DND-41 (cell line): ENCODE results near the gene APELA.

Experiments used
- ATAC-seq: fragments of 200-7000 bp; cut with Tn5 transposase; 3 replicates; pipeline ENCODE4 v1.9.1; 2021; ENCODE audit warnings: low read depth; ENCODE audit not compliant: insufficient read depth
- DNase-seq: peaks from one replicate; pipeline ENCODE4 v3.0.0-alpha.2; 2020
- H2AFZ ChIP-seq: 2 replicates; pipeline ENCODE4 v1.6.0; 2012; ENCODE audit warnings: low read depth, low read length
- H3K27ac ChIP-seq: 2 replicates; pipeline ENCODE4 v1.5.1; 2012; ENCODE audit warnings: low read length, inconsistent platforms
- H3K27me3 ChIP-seq: fragments of 200-600 bp; sonication (generic); 2 replicates; pipeline ENCODE4 v1.6.0; 2012; ENCODE audit warnings: low read length, mild to moderate bottlenecking, inconsistent platforms; ENCODE audit not compliant: insufficient read depth, poor library complexity
- H3K36me3 ChIP-seq: 2 replicates; pipeline ENCODE4 v1.5.1; 2012; ENCODE audit warnings: low read length, inconsistent platforms; ENCODE audit not compliant: insufficient read depth
- H3K4me1 ChIP-seq: 2 replicates; pipeline ENCODE4 v1.5.1; 2012; ENCODE audit warnings: mild to moderate bottlenecking, low read length; ENCODE audit not compliant: insufficient read depth
- H3K4me2 ChIP-seq: 2 replicates; pipeline ENCODE4 v1.6.0; 2012; ENCODE audit warnings: mild to moderate bottlenecking, moderate library complexity, low read length, inconsistent platforms; ENCODE audit not compliant: insufficient read depth
- H3K4me3 ChIP-seq, 2 experiments: fragments of 200-600 bp in 1 of 2; shearing (Covaris generic) in 1 of 2; 2 replicates each; pipeline ENCODE4 v1.5.1; 2012 to 2016; ENCODE audit warnings: inconsistent platforms in 2 of 2, low read length in 2 of 2, mild to moderate bottlenecking in 2 of 2, low read depth in 1 of 2, moderate library complexity in 1 of 2
- H3K79me2 ChIP-seq: 2 replicates; pipeline ENCODE4 v1.6.0; 2012; ENCODE audit warnings: low read length, inconsistent platforms; ENCODE audit not compliant: insufficient read depth
- H3K9ac ChIP-seq: 2 replicates; pipeline ENCODE4 v1.6.0; 2012; ENCODE audit warnings: low read depth, mild to moderate bottlenecking, inconsistent platforms, low read length, moderate library complexity
- H3K9me3 ChIP-seq: 2 replicates; pipeline ENCODE4 v1.5.1; 2012; ENCODE audit warnings: low read length, moderate library complexity, mild to moderate bottlenecking, inconsistent platforms; ENCODE audit not compliant: insufficient read depth, severe bottlenecking
- H4K20me1 ChIP-seq: 2 replicates; pipeline ENCODE4 v1.6.0; 2012; ENCODE audit warnings: low read length; ENCODE audit not compliant: insufficient read depth
- EZH2 ChIP-seq: IDR thresholded peaks from 3 replicates; pipeline ENCODE4 v1.6.1; 2012; ENCODE audit warnings: borderline replicate concordance, low read depth, mild to moderate bottlenecking, moderate library complexity, low read length, inconsistent platforms; ENCODE audit not compliant: severe bottlenecking
- TF ChIP-seq, protein P1 (sequence below): IDR thresholded peaks from 2 replicates; pipeline ENCODE4 v1.5.1; 2012; ENCODE audit warnings: borderline replicate concordance, low read length, moderate library complexity, mild to moderate bottlenecking; ENCODE audit not compliant: poor library complexity, severe bottlenecking; ENCODE audit errors: extremely low read depth

APELA gene

DNA sequence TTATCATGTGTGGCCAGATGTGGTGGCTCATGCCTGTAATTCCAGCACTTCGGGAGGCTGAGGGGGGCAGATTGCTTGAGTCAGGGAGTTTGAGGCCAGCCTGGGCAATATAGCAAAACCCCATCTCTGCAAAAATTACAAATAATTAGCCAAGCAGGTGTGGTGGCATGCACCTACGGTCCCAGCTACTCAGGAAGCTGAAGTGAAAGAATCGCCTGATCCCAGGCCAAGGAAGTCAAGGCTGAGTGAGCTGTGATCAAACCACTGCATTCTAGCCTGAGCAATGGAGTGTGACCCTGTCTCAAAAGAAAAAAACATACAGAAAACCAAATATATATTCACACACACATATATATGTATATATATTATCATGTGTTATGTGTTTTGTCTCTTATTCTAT lies 15.0 kb downstream of the APELA start:
- ATAC-seq (no peak), DNase-seq (no peak)
- Histone ChIP-seq H2AFZ (no peak overlapping the region), H3K4me1 (no peaks in the 10 kb centered on the region), H3K79me2 (no peaks in the 10 kb centered on the region), H3K4me2 (no peak overlapping the region), H3K36me3 (no peaks in the 10 kb centered on the region), H3K9ac (no peak overlapping the region), H3K27ac (no peak overlapping the region), H3K4me3 (no peak overlapping the region), H3K9me3 (no peaks in the 10 kb centered on the region), H3K27me3 (no peaks in the 10 kb centered on the region), H4K20me1 (no peaks in the 10 kb centered on the region)
- TF ChIP-seq, protein P1, sequence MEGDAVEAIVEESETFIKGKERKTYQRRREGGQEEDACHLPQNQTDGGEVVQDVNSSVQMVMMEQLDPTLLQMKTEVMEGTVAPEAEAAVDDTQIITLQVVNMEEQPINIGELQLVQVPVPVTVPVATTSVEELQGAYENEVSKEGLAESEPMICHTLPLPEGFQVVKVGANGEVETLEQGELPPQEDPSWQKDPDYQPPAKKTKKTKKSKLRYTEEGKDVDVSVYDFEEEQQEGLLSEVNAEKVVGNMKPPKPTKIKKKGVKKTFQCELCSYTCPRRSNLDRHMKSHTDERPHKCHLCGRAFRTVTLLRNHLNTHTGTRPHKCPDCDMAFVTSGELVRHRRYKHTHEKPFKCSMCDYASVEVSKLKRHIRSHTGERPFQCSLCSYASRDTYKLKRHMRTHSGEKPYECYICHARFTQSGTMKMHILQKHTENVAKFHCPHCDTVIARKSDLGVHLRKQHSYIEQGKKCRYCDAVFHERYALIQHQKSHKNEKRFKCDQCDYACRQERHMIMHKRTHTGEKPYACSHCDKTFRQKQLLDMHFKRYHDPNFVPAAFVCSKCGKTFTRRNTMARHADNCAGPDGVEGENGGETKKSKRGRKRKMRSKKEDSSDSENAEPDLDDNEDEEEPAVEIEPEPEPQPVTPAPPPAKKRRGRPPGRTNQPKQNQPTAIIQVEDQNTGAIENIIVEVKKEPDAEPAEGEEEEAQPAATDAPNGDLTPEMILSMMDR = no peak
- TF ChIP-seq EZH2 = no peak

DNA sequence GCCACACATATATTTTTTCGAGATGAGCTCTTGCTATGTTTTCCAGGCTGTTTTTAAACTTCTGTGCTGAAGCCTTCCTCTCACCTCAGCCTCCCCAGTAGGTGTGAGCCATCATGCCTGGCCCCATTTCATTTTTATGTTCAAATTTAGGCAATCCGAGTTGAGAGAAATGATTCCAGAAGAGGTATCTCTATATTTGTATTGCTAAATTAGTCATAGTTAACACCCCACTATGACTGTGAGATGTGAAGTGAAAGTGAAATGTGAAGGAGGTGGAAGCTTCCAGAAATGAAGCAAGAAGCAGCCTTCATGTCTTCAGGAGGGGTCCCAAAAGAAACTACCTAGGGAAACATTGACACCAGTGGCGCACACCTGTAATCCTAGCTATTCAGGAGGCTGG lies 17.7 kb downstream of the APELA start:
- no peaks in the 10 kb centered on the region for H3K27me3 ChIP-seq
- H3K4me2 ChIP-seq = no peak overlapping the region
- H3K4me1 ChIP-seq = no peaks in the 10 kb centered on the region
- DNase-seq (no peak), ATAC-seq (no peak)
- H3K27ac ChIP-seq = no peak overlapping the region
- no peak overlapping the region for H3K9ac ChIP-seq
- no peaks in the 10 kb centered on the region for H4K20me1 ChIP-seq
- H3K9me3 ChIP-seq = no peaks in the 10 kb centered on the region
- no peak overlapping the region for H2AFZ ChIP-seq
- H3K36me3 ChIP-seq = no peaks in the 10 kb centered on the region
- no peaks in the 10 kb centered on the region for H3K79me2 ChIP-seq
- H3K4me3 ChIP-seq = no peak overlapping the region
- TF ChIP-seq, protein P1 = no peak
- TF ChIP-seq EZH2 = no peak

DNA sequence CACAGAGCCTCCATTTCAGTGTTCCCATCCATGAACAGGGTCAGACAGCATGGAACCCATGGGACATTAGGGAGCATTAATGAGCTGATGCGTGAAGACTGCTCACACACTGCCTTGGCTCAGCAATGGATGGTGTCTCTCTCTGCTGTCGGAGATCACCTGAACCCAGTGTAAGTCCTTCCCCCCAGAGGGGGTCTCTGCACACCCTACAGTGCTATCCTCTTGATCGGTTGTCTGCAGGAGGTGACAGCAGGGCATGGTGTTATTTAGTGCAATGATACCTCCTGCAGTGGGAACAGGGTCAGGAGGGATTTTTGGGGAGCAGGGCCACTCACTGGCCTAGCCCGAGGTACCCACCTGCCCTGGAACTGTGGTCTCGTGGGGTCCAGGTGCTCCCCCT lies 25.6 kb downstream of the APELA start:
- Histone ChIP-seq H4K20me1 (no peaks in the 10 kb centered on the region), H3K4me2 (no peak overlapping the region), H3K36me3 (no peaks in the 10 kb centered on the region), H3K9ac (no peak overlapping the region), H3K4me3 (no peak overlapping the region), H2AFZ (no peak overlapping the region), H3K4me1 (no peaks in the 10 kb centered on the region), H3K9me3 (no peaks in the 10 kb centered on the region), H3K27ac (no peak overlapping the region), H3K27me3 (no peaks in the 10 kb centered on the region), H3K79me2 (no peaks in the 10 kb centered on the region)
- DNase-seq = no peak
- TF ChIP-seq, protein P1 = no peak
- TF ChIP-seq EZH2 = no peak
- ATAC-seq = no peak

DNA sequence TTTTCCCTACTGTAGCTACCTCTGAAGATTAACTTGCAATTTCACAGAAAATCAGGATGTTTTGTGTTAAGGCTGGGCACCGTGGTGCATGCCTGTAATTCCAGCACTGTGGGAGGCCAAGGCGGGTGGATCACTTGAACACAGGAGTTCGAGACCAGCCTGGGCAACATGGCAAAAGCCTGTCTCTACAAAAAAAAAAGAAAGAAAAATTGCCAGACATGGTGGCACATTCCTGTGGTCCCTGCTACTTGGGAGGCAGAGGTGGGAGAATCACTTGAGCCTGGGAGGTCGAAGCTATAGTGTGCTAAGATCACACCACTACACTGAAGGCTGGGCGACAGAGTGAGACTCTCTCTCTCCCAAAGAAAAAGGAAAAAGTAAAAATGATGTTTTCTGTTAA lies 27.4 kb downstream of the APELA start:
- no peak for ATAC-seq

More for the DNA sequence above, 27.4 kb downstream of the APELA start:
- H3K4me3 ChIP-seq = no peak overlapping the region
- H4K20me1 ChIP-seq = no peaks in the 10 kb centered on the region
- no peak overlapping the region for H3K9ac ChIP-seq
- TF ChIP-seq, protein P1 = no peak
- TF ChIP-seq EZH2 = no peak
- H2AFZ ChIP-seq = no peak overlapping the region
- no peak overlapping the region for H3K27ac ChIP-seq
- H3K27me3 ChIP-seq = no peaks in the 10 kb centered on the region
- H3K9me3 ChIP-seq = no peaks in the 10 kb centered on the region
- no peaks in the 10 kb centered on the region for H3K79me2 ChIP-seq
- DNase-seq = no peak
- no peaks in the 10 kb centered on the region for H3K36me3 ChIP-seq
- no peaks in the 10 kb centered on the region for H3K4me1 ChIP-seq
- no peak overlapping the region for H3K4me2 ChIP-seq
